Osteoblast (primary cell): Measurements from ENCODE around the gene RAB39A. TPM values are rescaled to one million over a fixed set of nuclear protein-coding genes. Genes with fewer than 3 reads are reported as not detected.

Experiments
- DNase-seq: peaks from one replicate; pipeline ENCODE4 v3.0.0; 2011; ENCODE audit warnings: low spot score, mixed read lengths; ENCODE audit not compliant: insufficient read length; ENCODE audit errors: missing footprints
- H2AFZ ChIP-seq: 2 replicates; pipeline ENCODE4 v1.6.0; 2011; ENCODE audit warnings: mild to moderate bottlenecking, low read length
- H3K27ac ChIP-seq: 2 replicates; pipeline ENCODE4 v1.5.1; 2011; ENCODE audit warnings: mild to moderate bottlenecking, low read depth, low read length, moderate library complexity
- H3K27me3 ChIP-seq: 2 replicates; pipeline ENCODE4 v1.6.0; 2012; ENCODE audit warnings: mild to moderate bottlenecking, control low read depth, inconsistent platforms, low read length, moderate library complexity; ENCODE audit not compliant: insufficient read depth
- H3K36me3 ChIP-seq: 2 replicates; pipeline ENCODE4 v1.5.1; 2011; ENCODE audit warnings: mild to moderate bottlenecking, low read length, control low read depth, moderate library complexity; ENCODE audit not compliant: insufficient read depth
- H3K4me1 ChIP-seq: 2 replicates; pipeline ENCODE4 v1.5.1; 2011; ENCODE audit warnings: mild to moderate bottlenecking, low read length, control low read depth, moderate library complexity; ENCODE audit not compliant: insufficient read depth
- H3K4me2 ChIP-seq: 2 replicates; pipeline ENCODE4 v1.6.0; 2011; ENCODE audit warnings: mild to moderate bottlenecking, low read length; ENCODE audit not compliant: insufficient read depth
- H3K4me3 ChIP-seq: fragments of 200-600 bp; sonication (generic); 3 replicates; pipeline ENCODE4 v1.5.1; 2012; ENCODE audit warnings: mild to moderate bottlenecking, low read length, inconsistent platforms; ENCODE audit not compliant: insufficient read depth
- H3K79me2 ChIP-seq: 2 replicates; pipeline ENCODE4 v1.6.0; 2012; ENCODE audit warnings: mild to moderate bottlenecking, low read length, control low read depth, inconsistent platforms; ENCODE audit not compliant: insufficient read depth
- H3K9me3 ChIP-seq: 2 replicates; pipeline ENCODE4 v1.5.1; 2011; ENCODE audit warnings: low read depth, low read length, control low read depth
- H4K20me1 ChIP-seq: 2 replicates; pipeline ENCODE4 v1.6.0; 2012; ENCODE audit warnings: mild to moderate bottlenecking, low read length, control low read depth; ENCODE audit not compliant: insufficient read depth
- CTCF ChIP-seq: IDR thresholded peaks from 2 replicates; pipeline ENCODE4 v1.5.1; 2011; ENCODE audit warnings: mild to moderate bottlenecking, low read depth, low read length, moderate library complexity; ENCODE audit errors: extremely low read depth
- total RNA-seq: library from RNA; depleted of rRNA; stranded (reverse); fragments of >200 nt; gene quantifications from 2 replicates; pipeline ENCODE4 v1.2.3, GENCODE V29; 2012

Gene RAB39A
- total RNA-seq, 1 donor: not detected

- no peak overlapping the region for H3K4me2 ChIP-seq
- no peak overlapping the region for H3K27ac ChIP-seq
- no peaks in the 10 kb centered on the region for H3K36me3 ChIP-seq
- H2AFZ ChIP-seq: no peak overlapping the region
- no peak for DNase-seq
- H3K27me3 ChIP-seq: peaks cover 4% of the 10 kb centered on the region
- H3K4me1 ChIP-seq: no peaks in the 10 kb centered on the region
- H4K20me1 ChIP-seq: no peaks in the 10 kb centered on the region
- H3K9me3 ChIP-seq: no peaks in the 10 kb centered on the region
- H3K79me2 ChIP-seq: no peaks in the 10 kb centered on the region
- no peak overlapping the region for H3K4me3 ChIP-seq
- TF ChIP-seq CTCF: no peak
Measured at GRCh38 chr11:107961480-107961879, 33.2 kb downstream of the RAB39A start.

GRCh38 chr11:107962181-107962580 lies 33.9 kb downstream of the RAB39A start:
- no peak overlapping the region for H3K4me3 ChIP-seq
- H3K9me3 ChIP-seq: no peaks in the 10 kb centered on the region
- H3K4me2 ChIP-seq: no peak overlapping the region
- H3K79me2 ChIP-seq: no peaks in the 10 kb centered on the region
- no peaks in the 10 kb centered on the region for H3K36me3 ChIP-seq
- H3K27ac ChIP-seq: no peak overlapping the region
- no peak overlapping the region for H2AFZ ChIP-seq
- DNase-seq: peak; percentile 47
- H4K20me1 ChIP-seq: no peaks in the 10 kb centered on the region
- H3K27me3 ChIP-seq: peaks cover 4% of the 10 kb centered on the region
- TF ChIP-seq CTCF: no peak
- no peaks in the 10 kb centered on the region for H3K4me1 ChIP-seq

GRCh38 chr11:107963091-107963490 lies 34.8 kb downstream of the RAB39A start:
- no peaks in the 10 kb centered on the region for H4K20me1 ChIP-seq
- DNase-seq: no peak
- no peaks in the 10 kb centered on the region for H3K9me3 ChIP-seq
- peaks cover 4% of the 10 kb centered on the region for H3K27me3 ChIP-seq
- H3K27ac ChIP-seq: no peak overlapping the region
- H3K36me3 ChIP-seq: no peaks in the 10 kb centered on the region
- H3K4me1 ChIP-seq: no peaks in the 10 kb centered on the region
- no peak for TF ChIP-seq CTCF
- H3K79me2 ChIP-seq: no peaks in the 10 kb centered on the region
- H2AFZ ChIP-seq: no peak overlapping the region
- no peak overlapping the region for H3K4me3 ChIP-seq
- H3K4me2 ChIP-seq: no peak overlapping the region

GRCh38 chr11:107969219-107969618 lies 41.0 kb downstream of the RAB39A start:
- peak; percentile 5 for TF ChIP-seq CTCF
- no peaks in the 10 kb centered on the region for H4K20me1 ChIP-seq
- no peaks in the 10 kb centered on the region for H3K79me2 ChIP-seq
- H3K4me3 ChIP-seq: no peak overlapping the region
- no peak overlapping the region for H3K27ac ChIP-seq
- no peaks in the 10 kb centered on the region for H3K9me3 ChIP-seq
- DNase-seq: no peak
- H3K4me2 ChIP-seq: no peak overlapping the region
- H3K27me3 ChIP-seq: no peaks in the 10 kb centered on the region
- H2AFZ ChIP-seq: no peak overlapping the region
- no peaks in the 10 kb centered on the region for H3K4me1 ChIP-seq
- no peaks in the 10 kb centered on the region for H3K36me3 ChIP-seq
